Spleen (tissue), 7 donors: Measurements from ENCODE around the gene COL19A1.

ENCODE experiments used
- POLR2A ChIP-seq, 3 donors: fragments of 450-650 bp; IDR thresholded peaks; one replicate each; pipeline ENCODE4 v1.5.1; 2017; ENCODE audit warnings: antibody characterized with exemption in 3 of 3, mild to moderate bottlenecking in 1 of 3
- POLR2AphosphoS5 ChIP-seq, 3 donors: sonication (generic); formaldehyde crosslinking; IDR thresholded peaks; one replicate each; pipeline ENCODE4 v1.5.1; 2017; ENCODE audit warnings: antibody characterized with exemption in 3 of 3
- TF ChIP-seq, protein P1 (sequence below), 11 experiments: fragments of 200-600 bp in 7 of 11; fragments of 450-650 bp in 4 of 11; sonication (generic) in 4 of 11; IDR thresholded peaks in 8 of 11; conservative IDR thresholded peaks in 3 of 11; 1 replicate in 7 of 11; 2 replicates in 4 of 11; pipeline versions ENCODE4 v1.4.0 to v1.8.0; 2016 to 2021; ENCODE audit warnings: antibody characterized with exemption in 11 of 11, inconsistent platforms in 4 of 11, mild to moderate bottlenecking in 1 of 11
- donor health status: DM: no; HTN: no; CAD: no; lungs with moderate emphysema.
- donor health status: DM: no; HTN: no; CAD: no.
- donor health status: DM: no; HTN: no; CAD: no.

DNA sequence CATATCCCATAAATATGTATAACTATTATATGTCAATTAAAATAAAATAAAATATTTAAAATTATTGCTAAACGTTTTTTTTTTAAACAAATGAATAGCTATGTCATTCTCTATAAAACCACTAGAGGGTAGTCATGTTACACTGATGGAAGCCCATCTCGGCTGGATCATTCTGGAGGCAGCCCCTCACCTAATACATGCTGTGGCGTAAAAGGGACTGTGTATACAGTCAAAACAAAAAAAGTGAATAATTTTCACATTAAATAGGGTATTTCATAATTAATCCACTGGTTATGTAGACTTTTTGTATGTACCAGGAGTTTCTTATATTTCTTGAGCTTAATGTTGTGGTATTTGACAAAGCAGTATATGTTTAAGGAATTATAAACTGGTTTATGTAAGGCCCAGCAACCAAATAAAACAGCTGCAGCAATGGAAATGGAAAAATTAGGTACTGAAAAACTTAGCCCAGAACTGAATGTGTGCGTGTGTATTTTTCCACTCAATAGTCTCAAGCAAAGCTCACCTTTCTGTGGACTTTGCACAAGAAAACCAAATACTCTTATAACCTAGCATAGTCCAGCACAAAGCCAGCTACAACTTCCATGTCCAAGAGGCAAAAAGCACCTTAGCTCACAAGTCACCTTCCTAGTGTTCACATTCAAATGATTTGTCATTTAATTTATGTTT, 354.8 kb downstream of the COL19A1 start:
- TF ChIP-seq POLR2AphosphoS5 (IDR thresholded peaks at IDR 0.05) = no peak
- TF ChIP-seq, protein P1, sequence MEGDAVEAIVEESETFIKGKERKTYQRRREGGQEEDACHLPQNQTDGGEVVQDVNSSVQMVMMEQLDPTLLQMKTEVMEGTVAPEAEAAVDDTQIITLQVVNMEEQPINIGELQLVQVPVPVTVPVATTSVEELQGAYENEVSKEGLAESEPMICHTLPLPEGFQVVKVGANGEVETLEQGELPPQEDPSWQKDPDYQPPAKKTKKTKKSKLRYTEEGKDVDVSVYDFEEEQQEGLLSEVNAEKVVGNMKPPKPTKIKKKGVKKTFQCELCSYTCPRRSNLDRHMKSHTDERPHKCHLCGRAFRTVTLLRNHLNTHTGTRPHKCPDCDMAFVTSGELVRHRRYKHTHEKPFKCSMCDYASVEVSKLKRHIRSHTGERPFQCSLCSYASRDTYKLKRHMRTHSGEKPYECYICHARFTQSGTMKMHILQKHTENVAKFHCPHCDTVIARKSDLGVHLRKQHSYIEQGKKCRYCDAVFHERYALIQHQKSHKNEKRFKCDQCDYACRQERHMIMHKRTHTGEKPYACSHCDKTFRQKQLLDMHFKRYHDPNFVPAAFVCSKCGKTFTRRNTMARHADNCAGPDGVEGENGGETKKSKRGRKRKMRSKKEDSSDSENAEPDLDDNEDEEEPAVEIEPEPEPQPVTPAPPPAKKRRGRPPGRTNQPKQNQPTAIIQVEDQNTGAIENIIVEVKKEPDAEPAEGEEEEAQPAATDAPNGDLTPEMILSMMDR (IDR thresholded peaks at IDR 0.05 in 8 of 11, conservative IDR thresholded peaks at IDR 0.05 in 3 of 11) = peak; percentile 15 to 66 (median 44)
- no peak for TF ChIP-seq POLR2A (IDR thresholded peaks at IDR 0.05)
